HepG2 (cell line): ENCODE measurements around the gene ADAMTS8. TPM values are rescaled to one million over a fixed set of nuclear protein-coding genes. Genes with fewer than 3 reads are reported as not detected.

Experiments
- ATAC-seq: fragments of 200-7000 bp; cut with Tn5 transposase; 3 replicates; pipeline ENCODE4 v1.9.1; 2020; ENCODE audit warnings: mild to moderate bottlenecking, moderate library complexity
- BruUV-seq: library from RNA; stranded (reverse); fragments of 400-500 nt; replicated peaks from 2 replicates; lab custom pipeline; 2021; lab: Mats Ljungman, UMichigan
- CTCF ChIA-PET: fragments of 300-600 bp; formaldehyde crosslinking; extraction: SDS; loops from one replicate; lab custom pipeline; 2021; ENCODE audit warnings: low total read pairs, inconsistent platforms, low intra/inter-chr PET ratio; lab: Yijun Ruan, JAX
- POLR2A ChIA-PET: fragments of 350-600 bp; sonication (Branson Sonifier 250); formaldehyde crosslinking; loops from one replicate; lab custom pipeline; 2020; ENCODE audit warnings: antibody characterized with exemption, inconsistent platforms; lab: Yijun Ruan, JAX
- DNase-seq: peaks from one replicate; pipeline ENCODE4 v3.0.0-alpha.2; 2015; ENCODE audit warnings: low spot score
- FAIRE-seq: peaks from 3 replicates; lab custom pipeline; 2011; peaks lifted over from hg19 to GRCh38; lab: Jason Lieb, UNC
- H2AFZ ChIP-seq: one replicate; pipeline ENCODE4 v1.6.1; 2011; ENCODE audit warnings: low read length, inconsistent platforms
- H3K27ac ChIP-seq: fragments of 300-600 bp; 3 replicates; pipeline ENCODE4 v1.8.0; 2011; ENCODE audit warnings: mixed run types, mild to moderate bottlenecking, mixed read lengths, low read length, inconsistent platforms; ENCODE audit not compliant: insufficient read depth; ENCODE audit errors: extremely low read length
- H3K27me3 ChIP-seq, 2 experiments: fragments of 200-600 bp in 1 of 2; 2 replicates in 1 of 2; 3 replicates in 1 of 2; pipeline versions ENCODE4 v1.6.0 to v1.8.0; 2011; ENCODE audit warnings: low read length in 2 of 2, mild to moderate bottlenecking in 2 of 2, moderate library complexity in 2 of 2, inconsistent platforms in 1 of 2; ENCODE audit not compliant: insufficient read depth in 2 of 2, control insufficient read depth in 1 of 2
- H3K36me3 ChIP-seq, 2 experiments: fragments of 200-600 bp in 1 of 2; replicated peaks in 1 of 2; 2 replicates in 1 of 2; 3 replicates in 1 of 2; pipeline versions ENCODE4 v1.5.1 to v1.8.0; 2011; ENCODE audit warnings: low read length in 2 of 2, inconsistent platforms in 1 of 2; ENCODE audit not compliant: insufficient read depth in 2 of 2, control insufficient read depth in 1 of 2
- H3K4me1 ChIP-seq: 2 replicates; pipeline ENCODE4 v1.5.1; 2012; ENCODE audit warnings: low read length, inconsistent platforms; ENCODE audit not compliant: insufficient read depth
- H3K4me2 ChIP-seq: 2 replicates; pipeline ENCODE4 v1.6.0; 2011; ENCODE audit warnings: low read depth, low read length, inconsistent platforms
- H3K4me3 ChIP-seq, 3 experiments: fragments of 200-600 bp in 1 of 3; sonication (generic), shearing (Covaris generic) in 1 of 3; replicated peaks in 1 of 3; 2 replicates each; pipeline ENCODE4 v1.5.1; 2011 to 2016; ENCODE audit warnings: low read length in 3 of 3, inconsistent platforms in 2 of 3, low read depth in 2 of 3, mild to moderate bottlenecking in 2 of 3, control low read depth in 1 of 3, mixed read lengths in 1 of 3; ENCODE audit not compliant: insufficient read depth in 1 of 3
- H3K79me2 ChIP-seq: one replicate; pipeline ENCODE4 v1.6.1; 2011; ENCODE audit warnings: low read length, inconsistent platforms; ENCODE audit not compliant: insufficient read depth
- H3K9ac ChIP-seq: 2 replicates; pipeline ENCODE4 v1.6.0; 2011; ENCODE audit warnings: mild to moderate bottlenecking, low read depth, low read length, inconsistent platforms; ENCODE audit not compliant: insufficient read depth
- H3K9me3 ChIP-seq: 2 replicates; pipeline ENCODE4 v1.5.1; 2012; ENCODE audit warnings: mild to moderate bottlenecking, low read length
- H4K20me1 ChIP-seq: 2 replicates; pipeline ENCODE4 v1.6.0; 2011; ENCODE audit warnings: inconsistent platforms, mild to moderate bottlenecking, low read length, moderate library complexity; ENCODE audit not compliant: insufficient read depth
- ATM ChIP-seq: fragments of 450-650 bp; IDR thresholded peaks from 2 replicates; pipeline ENCODE4 v1.7.1; 2017; ENCODE audit warnings: mild to moderate bottlenecking, borderline replicate concordance
- HIVEP1 ChIP-seq: sonication (generic); formaldehyde crosslinking; IDR thresholded peaks from 2 replicates; pipeline ENCODE4 v1.4.0; 2020; ENCODE audit warnings: mild to moderate bottlenecking, missing genetic modification reagents
- KLF9 ChIP-seq: IDR thresholded peaks from 2 replicates; pipeline ENCODE4 v1.6.1; 2016; ENCODE audit warnings: low read depth
- MIER2 ChIP-seq: IDR thresholded peaks from 2 replicates; pipeline ENCODE4 v1.6.1; 2016; ENCODE audit warnings: missing biosample characterization, missing genetic modification reagents
- SIN3A ChIP-seq: IDR thresholded peaks from 2 replicates; pipeline ENCODE4 v1.6.1; 2011; ENCODE audit warnings: low read depth, mild to moderate bottlenecking, control low read depth, low read length, borderline replicate concordance
- ZNF331 ChIP-seq: sonication (generic); formaldehyde crosslinking; IDR thresholded peaks from 2 replicates; pipeline ENCODE4 v1.4.0; 2020; ENCODE audit warnings: missing genetic modification reagents
- ZNF83 ChIP-seq: sonication (generic); formaldehyde crosslinking; IDR thresholded peaks from 2 replicates; pipeline ENCODE4 v1.4.0; 2020; ENCODE audit warnings: missing genetic modification reagents, mild to moderate bottlenecking, borderline replicate concordance
- WGBS: methylation state at CpG from one replicate; pipeline ENCODE4 v1.1.6; 2017; ENCODE audit warnings: low lambda C conversion rate; 5-methylcytosine and 5-hydroxymethylcytosine counted together
- in situ Hi-C: cut with HindIII; loops from 2 replicates; pipeline ENCODE4 v1.10.0; 2017; ENCODE audit warnings: low pct_unique_long_range_greater_than_20kb; ENCODE audit not compliant: extremely low pct_ligation_motif_present
- intact Hi-C: fragments of 100-400 bp; cut with micrococcal nuclease; formaldehyde crosslinking; loops from one replicate; pipeline ENCODE4 v1.10.0; 2022; ENCODE audit not compliant: unreplicated experiment
- polyA plus RNA-seq, 8 experiments: library from polyadenylated mRNA; depleted of rRNA in 3 of 8; stranded (reverse) in 7 of 8; unstranded in 1 of 8; fragments of >200 nt; fragmentation: Illumina TruSeq in 4 of 8; extraction: Trizol in 4 of 8; gene quantifications; 2 replicates each; pipeline versions ENCODE4 v1.2.1 to v1.2.3, GENCODE V29; 2011 to 2016; ENCODE audit warnings: low read depth in 4 of 8, missing spikeins in 1 of 8, mixed read lengths in 1 of 8; ENCODE audit not compliant: insufficient read depth in 1 of 8
- total RNA-seq, 5 experiments: library from RNA; depleted of rRNA; stranded (reverse); fragments of >200 nt; fragmentation: Illumina TruSeq; extraction: Trizol; gene quantifications; 2 replicates each; pipeline ENCODE4 v1.2.3, GENCODE V29; 2016; ENCODE audit warnings: low read depth in 1 of 5
- TF ChIP-seq, protein P1 (sequence below): sonication (generic); formaldehyde crosslinking; IDR thresholded peaks from 2 replicates; pipeline ENCODE4 v1.8.1; 2023; ENCODE audit warnings: mild to moderate bottlenecking, moderate library complexity, missing genetic modification reagents
- TF ChIP-seq, protein P2 (sequence below): IDR thresholded peaks from 2 replicates; pipeline ENCODE4 v1.6.1; 2016
- TF ChIP-seq, protein P3 (sequence below): IDR thresholded peaks from 2 replicates; pipeline ENCODE4 v1.6.1; 2012; ENCODE audit warnings: low read length, improper control_type of control experiment

Gene ADAMTS8
- total and polyA plus RNA-seq, 2 of the 13 experiments (the other 11 are each of a cell fraction or from before 2014, with no cell fraction given) = not detected

- no peak for TF ChIP-seq KLF9 (CRISPR knock-in tag)
- TF ChIP-seq MIER2 (CRISPR knock-in tag) = no peak
- no peak for TF ChIP-seq SIN3A
- TF ChIP-seq HIVEP1 (CRISPR knock-in tag) = no peak
- TF ChIP-seq, protein P1, sequence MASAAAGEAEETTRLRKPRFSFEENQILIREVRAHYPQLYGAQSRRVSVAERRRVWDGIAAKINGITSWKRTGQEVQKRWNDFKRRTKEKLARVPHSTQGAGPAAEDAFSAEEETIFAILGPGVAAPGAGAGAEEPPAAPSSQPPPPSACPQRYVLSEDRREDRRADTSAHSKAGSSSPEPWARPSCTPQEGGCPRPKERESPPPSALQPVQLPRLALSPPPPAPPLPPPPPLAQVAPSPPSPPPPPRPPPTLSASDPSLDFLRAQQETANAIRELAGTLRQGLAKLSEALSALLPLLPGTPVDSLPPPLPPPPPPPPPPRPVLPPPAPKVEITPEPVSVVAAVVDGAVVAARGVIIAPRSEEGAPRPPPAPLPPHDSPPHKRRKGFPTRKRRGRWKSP (CRISPR knock-in tag) = no peak
- no peak for TF ChIP-seq ZNF331 (CRISPR knock-in tag)
- no peak for TF ChIP-seq ZNF83 (CRISPR knock-in tag)
- TF ChIP-seq, protein P2, sequence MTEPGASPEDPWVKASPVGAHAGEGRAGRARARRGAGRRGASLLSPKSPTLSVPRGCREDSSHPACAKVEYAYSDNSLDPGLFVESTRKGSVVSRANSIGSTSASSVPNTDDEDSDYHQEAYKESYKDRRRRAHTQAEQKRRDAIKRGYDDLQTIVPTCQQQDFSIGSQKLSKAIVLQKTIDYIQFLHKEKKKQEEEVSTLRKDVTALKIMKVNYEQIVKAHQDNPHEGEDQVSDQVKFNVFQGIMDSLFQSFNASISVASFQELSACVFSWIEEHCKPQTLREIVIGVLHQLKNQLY = no peak
- TF ChIP-seq, protein P3, sequence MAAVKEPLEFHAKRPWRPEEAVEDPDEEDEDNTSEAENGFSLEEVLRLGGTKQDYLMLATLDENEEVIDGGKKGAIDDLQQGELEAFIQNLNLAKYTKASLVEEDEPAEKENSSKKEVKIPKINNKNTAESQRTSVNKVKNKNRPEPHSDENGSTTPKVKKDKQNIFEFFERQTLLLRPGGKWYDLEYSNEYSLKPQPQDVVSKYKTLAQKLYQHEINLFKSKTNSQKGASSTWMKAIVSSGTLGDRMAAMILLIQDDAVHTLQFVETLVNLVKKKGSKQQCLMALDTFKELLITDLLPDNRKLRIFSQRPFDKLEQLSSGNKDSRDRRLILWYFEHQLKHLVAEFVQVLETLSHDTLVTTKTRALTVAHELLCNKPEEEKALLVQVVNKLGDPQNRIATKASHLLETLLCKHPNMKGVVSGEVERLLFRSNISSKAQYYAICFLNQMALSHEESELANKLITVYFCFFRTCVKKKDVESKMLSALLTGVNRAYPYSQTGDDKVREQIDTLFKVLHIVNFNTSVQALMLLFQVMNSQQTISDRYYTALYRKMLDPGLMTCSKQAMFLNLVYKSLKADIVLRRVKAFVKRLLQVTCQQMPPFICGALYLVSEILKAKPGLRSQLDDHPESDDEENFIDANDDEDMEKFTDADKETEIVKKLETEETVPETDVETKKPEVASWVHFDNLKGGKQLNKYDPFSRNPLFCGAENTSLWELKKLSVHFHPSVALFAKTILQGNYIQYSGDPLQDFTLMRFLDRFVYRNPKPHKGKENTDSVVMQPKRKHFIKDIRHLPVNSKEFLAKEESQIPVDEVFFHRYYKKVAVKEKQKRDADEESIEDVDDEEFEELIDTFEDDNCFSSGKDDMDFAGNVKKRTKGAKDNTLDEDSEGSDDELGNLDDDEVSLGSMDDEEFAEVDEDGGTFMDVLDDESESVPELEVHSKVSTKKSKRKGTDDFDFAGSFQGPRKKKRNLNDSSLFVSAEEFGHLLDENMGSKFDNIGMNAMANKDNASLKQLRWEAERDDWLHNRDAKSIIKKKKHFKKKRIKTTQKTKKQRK = no peak
- TF ChIP-seq ATM = no peak
- Histone ChIP-seq H2AFZ (no peak overlapping the region), H3K4me3 (no peak overlapping the region), H3K27me3 (peaks cover 4 to 29% of the 10 kb centered on the region in 2 experiments; a peak in 4 of 5 replicates), H3K9me3 (no peaks in the 10 kb centered on the region), H3K4me2 (no peak overlapping the region), H3K9ac (no peak overlapping the region), H3K27ac (no peak overlapping the region), H3K79me2 (no peaks in the 10 kb centered on the region), H3K36me3 (no peaks in the 10 kb centered on the region), H3K4me1 (no peaks in the 10 kb centered on the region), H4K20me1 (no peaks in the 10 kb centered on the region)
- ATAC-seq (no peak), DNase-seq (no peak), FAIRE-seq (no peak)
- no TSS peak for BruUV-seq
- 40% methylated on average over 6 of the region's 10 CpGs for WGBS
- intact Hi-C loops = no loop called here
- ChIA-PET POLR2A (no interaction called here), CTCF (no interaction called here)
- in situ Hi-C loops = no loop called here
Observed at GRCh38 chr11:130475426-130476053, 47.1 kb upstream of the ADAMTS8 start.
